ENCODE measurements around the gene CFAP47. TPM values are rescaled to one million over a fixed set of nuclear protein-coding genes. Genes with fewer than 3 reads are reported as not detected.

CFAP47 gene
- total RNA-seq, 1 donor from 2014 or later: 0.40 TPM

Other genes starting within 250 kb of the CFAP47 start
- not detected for gene MAGEB16, start 121.4 kb upstream of the CFAP47 start, total RNA-seq

Data from left lobe of liver (tissue), 1 donor.